ENCODE data around the gene CGB5.
"Not testable (repeated sequence)": the region's sequence is repeated elsewhere in the genome, so short reads cannot be mapped to it uniquely, and the experiment has no call there.

Gene CGB5

GRCh38 chr19:49043548-49043947 is at the start of gene CGB5:
Gene CGB5, plus strand, starts transcription at chr19:49043848. Its CDS starts 362 bp downstream, at chr19:49044210.
- DNase-seq (ENCODE audit: low read depth, low spot score) = not testable (repeated sequence)

- DNase-seq (ENCODE audit: low read depth, low spot score) = no peak
Observed at GRCh38 chr19:48994035-48994386, 49.6 kb upstream of the CGB5 start.

- no peak for DNase-seq (ENCODE audit: low read depth, low spot score)
Observed at GRCh38 chr19:48997972-48998371, 45.7 kb upstream of the CGB5 start.

GRCh38 chr19:48999481-49000325 is 43.9 kb upstream of the CGB5 start:
- DNase-seq (ENCODE audit: low read depth, low spot score) = no peak

GRCh38 chr19:49004133-49004532 is 39.5 kb upstream of the CGB5 start:
- no peak for DNase-seq (ENCODE audit: low read depth, low spot score)

- no peak for DNase-seq (ENCODE audit: low read depth, low spot score)
Observed at GRCh38 chr19:49004964-49005614, 38.6 kb upstream of the CGB5 start.

GRCh38 chr19:49006905-49007304 is 36.7 kb upstream of the CGB5 start:
- no peak for DNase-seq (ENCODE audit: low read depth, low spot score)

GRCh38 chr19:49009828-49010227 is 33.8 kb upstream of the CGB5 start:
- no peak for DNase-seq (ENCODE audit: low read depth, low spot score)

- DNase-seq (ENCODE audit: low read depth, low spot score) = no peak
Observed at GRCh38 chr19:49010453-49010852, 33.2 kb upstream of the CGB5 start.

GRCh38 chr19:49011194-49011593 is 32.5 kb upstream of the CGB5 start:
- no peak for DNase-seq (ENCODE audit: low read depth, low spot score)

GRCh38 chr19:49014123-49014869 is 29.4 kb upstream of the CGB5 start:
- DNase-seq (ENCODE audit: low read depth, low spot score) = no peak

GRCh38 chr19:49014870-49015255 is 28.8 kb upstream of the CGB5 start:
- no peak for DNase-seq (ENCODE audit: low read depth, low spot score)

- no peak for DNase-seq (ENCODE audit: low read depth, low spot score)
Observed at GRCh38 chr19:49016067-49016839, 27.4 kb upstream of the CGB5 start.

GRCh38 chr19:49017041-49017665 is 26.5 kb upstream of the CGB5 start, which contains the start of gene LHB:
Gene LHB, minus strand, starts transcription at chr19:49017091. Its CDS starts 10 bp downstream, at chr19:49017081.
- DNase-seq (ENCODE audit: low read depth, low spot score) = no peak

GRCh38 chr19:49017666-49018351 is 25.8 kb upstream of the CGB5 start:
- DNase-seq (ENCODE audit: low read depth, low spot score) = no peak

GRCh38 chr19:49018388-49019241 is 25.0 kb upstream of the CGB5 start:
- DNase-seq (ENCODE audit: low read depth, low spot score) = not testable (repeated sequence)

GRCh38 chr19:49019242-49019932 is 24.3 kb upstream of the CGB5 start:
- no peak for DNase-seq (ENCODE audit: low read depth, low spot score)

- DNase-seq (ENCODE audit: low read depth, low spot score) = no peak
Observed at GRCh38 chr19:49020342-49020741, 23.3 kb upstream of the CGB5 start.
